Upper lobe of left lung (tissue), 6 donors: ENCODE measurements around the gene ARTN. TPM values are rescaled to one million over a fixed set of nuclear protein-coding genes. Genes with fewer than 3 reads are reported as not detected.

Experiments
- ATAC-seq, 2 donors: fragments of 200-7000 bp; cut with Tn5 transposase; one replicate each; pipeline ENCODE4 v1.9.1; 2022; ENCODE audit warnings: mild to moderate bottlenecking in 2 of 2, moderate library complexity in 2 of 2; ENCODE audit not compliant: low FRiP score in 2 of 2
- DNase-seq, 2 donors: peaks; one replicate each; pipeline ENCODE4 v3.0.0-alpha.2; 2019 to 2020
- H3K27ac ChIP-seq, 4 donors: fragments of 200-600 bp; sonication (generic); one replicate each; pipeline ENCODE4 v1.5.1; 2016 to 2019
- H3K27me3 ChIP-seq, 4 donors: fragments of 200-600 bp; sonication (generic); one replicate each; pipeline ENCODE4 v1.5.1; 2017 to 2019
- H3K36me3 ChIP-seq, 4 donors: fragments of 200-600 bp; sonication (generic); one replicate each; pipeline ENCODE4 v1.5.1; 2016 to 2019
- H3K4me1 ChIP-seq, 4 donors: fragments of 200-600 bp; sonication (generic); one replicate each; pipeline ENCODE4 v1.5.1; 2018 to 2019
- H3K4me3 ChIP-seq, 4 donors: fragments of 200-600 bp; sonication (generic); one replicate each; pipeline ENCODE4 v1.5.1; 2017 to 2019; ENCODE audit warnings: mild to moderate bottlenecking in 2 of 4, moderate library complexity in 1 of 4
- H3K9me3 ChIP-seq, 4 donors: fragments of 200-600 bp; sonication (generic); one replicate each; pipeline ENCODE4 v1.5.1; 2018 to 2019
- CTCF ChIP-seq, 6 experiments: fragments of 450-650 bp in 4 of 6; fragments of 200-600 bp in 2 of 6; sonication (generic) in 2 of 6; IDR thresholded peaks; one replicate each; pipeline ENCODE4 v1.5.1; 2016 to 2019; ENCODE audit warnings: antibody characterized with exemption in 6 of 6
- EP300 ChIP-seq, 4 donors: sonication (generic); formaldehyde crosslinking; IDR thresholded peaks; one replicate each; pipeline ENCODE4 v1.5.1; 2017; ENCODE audit warnings: antibody characterized with exemption in 4 of 4, control low read depth in 2 of 4
- POLR2A ChIP-seq, 4 donors: fragments of 450-650 bp; IDR thresholded peaks; one replicate each; pipeline ENCODE4 v1.5.1; 2016 to 2017; ENCODE audit warnings: antibody characterized with exemption in 4 of 4, mild to moderate bottlenecking in 2 of 4
- POLR2AphosphoS5 ChIP-seq, 2 donors: sonication (generic); formaldehyde crosslinking; IDR thresholded peaks; one replicate each; pipeline ENCODE4 v1.5.1; 2017; ENCODE audit warnings: antibody characterized with exemption in 2 of 2
- WGBS, 2 donors: methylation state at CpG; one replicate each; pipeline ENCODE4 v1.1.5; 2017 to 2018; 5-methylcytosine and 5-hydroxymethylcytosine counted together
- total RNA-seq, 6 donors: library from RNA; depleted of rRNA in 4 of 6; stranded (reverse); fragments of >200 nt in 4 of 6; gene quantifications; one replicate each; pipeline versions ENCODE4 v1.1.0 to v1.2.1, GENCODE V29; 2016 to 2021
- donor health status: DM: no; HTN: no; CAD: no; lungs with moderate emphysema.
- donor health status: DM: no; HTN: yes; CAD: no; lungs with severe emphysema.

Gene ARTN
- total RNA-seq, 6 donors from 2014 or later = 1.0 to 5.2 (median 1.1) TPM; not detected in 3

DNA sequence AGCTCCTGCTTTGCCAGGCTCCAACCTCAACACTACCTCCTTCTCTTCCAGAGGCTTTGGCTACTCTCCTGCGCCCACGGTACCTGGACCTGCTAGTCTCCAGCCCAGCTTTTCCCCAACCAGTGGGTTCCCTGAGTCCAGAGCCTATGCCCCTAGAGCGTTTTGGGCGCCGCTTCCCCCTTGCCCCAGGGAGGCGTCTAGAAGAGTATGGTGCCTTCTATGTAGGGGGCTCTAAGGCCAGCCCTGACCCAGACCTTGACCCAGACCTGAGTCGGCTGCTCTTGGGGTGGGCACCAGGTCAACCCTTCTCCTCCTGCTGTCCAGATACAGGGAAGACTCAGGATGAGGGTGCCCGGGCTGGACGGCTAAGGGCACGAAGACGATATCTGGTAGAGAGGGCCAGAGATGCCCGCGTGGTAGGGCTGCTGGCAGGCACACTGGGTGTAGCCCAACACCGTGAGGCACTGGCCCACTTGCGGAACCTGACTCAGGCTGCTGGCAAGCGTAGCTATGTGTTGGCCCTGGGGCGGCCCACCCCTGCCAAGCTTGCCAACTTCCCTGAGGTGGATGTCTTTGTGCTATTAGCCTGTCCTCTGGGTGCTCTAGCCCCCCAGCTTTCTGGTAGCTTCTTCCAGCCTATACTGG is 37.9 kb downstream of the ARTN start:
- H3K27ac ChIP-seq = no peak overlapping the region
- H3K36me3 ChIP-seq = peaks cover under 1 to 26% (median 15%) of the 10 kb centered on the region in 4 donors
- H3K4me3 ChIP-seq = no peak overlapping the region
- 98% methylated on average over 14 to 17 of the region's 17 CpGs for WGBS, 2 donors
- no peaks in the 10 kb centered on the region for H3K9me3 ChIP-seq
- no peak for DNase-seq
- TF ChIP-seq EP300 (IDR thresholded peaks at IDR 0.05) = no peak
- no peak for TF ChIP-seq POLR2AphosphoS5 (IDR thresholded peaks at IDR 0.05)
- H3K27me3 ChIP-seq = no peaks in the 10 kb centered on the region
- ATAC-seq = no peak
- H3K4me1 ChIP-seq = peaks cover 26 to 43% (median 28%) of the 10 kb centered on the region in 4 donors

GRCh38 chr1:43973981-43974442 is 40.4 kb downstream of the ARTN start:
- H3K4me3 ChIP-seq = peak overlapping the region; percentile 61 to 99 (median 80)
- TF ChIP-seq POLR2AphosphoS5 (IDR thresholded peaks at IDR 0.05) (no peak), POLR2A (IDR thresholded peaks at IDR 0.05) (no peak), EP300 (IDR thresholded peaks at IDR 0.05) (no peak), CTCF (IDR thresholded peaks at IDR 0.05) (no peak)
- no peaks in the 10 kb centered on the region for H3K27me3 ChIP-seq
- WGBS, 2 donors = 39 to 44% methylated on average over 9 of the region's 9 CpGs
- DNase-seq (no peak), ATAC-seq (no peak)
- peak overlapping the region; percentile 93 to 99 (median 94) for H3K27ac ChIP-seq
- no peaks in the 10 kb centered on the region for H3K9me3 ChIP-seq
- H3K36me3 ChIP-seq = peaks cover 4 to 36% (median 22%) of the 10 kb centered on the region in 4 donors
- H3K4me1 ChIP-seq = peaks cover 40 to 67% (median 47%) of the 10 kb centered on the region in 4 donors

DNA sequence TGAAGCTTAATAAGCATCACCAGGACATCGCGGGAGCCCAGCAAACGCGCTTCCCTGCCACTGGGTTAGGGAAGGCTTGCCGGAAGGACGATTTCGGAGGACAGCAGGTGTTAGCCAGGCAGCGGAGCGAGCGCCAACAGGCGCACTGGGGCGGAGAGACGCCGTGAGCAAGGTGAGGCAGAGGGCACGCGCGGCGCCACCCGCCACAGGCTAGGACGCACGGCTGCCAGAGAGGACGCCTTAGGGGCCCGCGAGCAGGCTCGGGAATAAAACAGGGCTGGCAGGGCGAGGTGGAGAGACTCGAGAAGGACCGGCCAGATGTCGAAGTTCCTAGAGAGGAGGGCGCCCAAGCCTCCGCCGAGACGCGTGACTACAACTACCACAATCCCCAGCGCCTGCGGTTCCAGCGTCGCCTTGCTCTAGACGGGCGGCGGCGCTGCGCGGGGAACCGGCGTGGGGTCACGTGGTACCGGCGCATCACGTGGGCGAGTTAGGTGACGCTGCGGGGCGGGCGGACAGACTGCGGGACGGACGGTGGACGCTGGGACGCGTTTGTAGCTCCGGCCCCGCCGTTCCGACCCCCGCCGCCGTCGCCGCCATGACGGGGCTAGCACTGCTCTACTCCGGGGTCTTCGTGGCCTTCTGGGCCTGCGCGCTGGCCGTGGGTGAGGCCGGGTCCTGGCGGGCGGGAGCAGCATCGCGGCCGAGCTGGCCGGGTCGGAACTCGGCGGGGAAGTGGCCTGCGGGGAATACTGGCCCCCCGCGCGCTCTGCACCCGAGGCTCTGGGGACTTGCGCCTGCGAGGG is 41.0 kb downstream of the ARTN start, which contains the start of gene ATP6V0B:
Gene ATP6V0B (plus strand): TSS at position 518 of the 806 bp plus-strand sequence. CDS start 81 bp downstream, at position 599.
- no peaks in the 10 kb centered on the region for H3K9me3 ChIP-seq
- peaks cover 4 to 36% (median 22%) of the 10 kb centered on the region in 4 donors for H3K36me3 ChIP-seq
- no peaks in the 10 kb centered on the region for H3K27me3 ChIP-seq
- 0% methylated on average over 47 to 69 of the region's 93 CpGs for WGBS, 2 donors
- peak within 1 kb of the TSS; percentile 67 to 99 (median 88) for H3K4me3 ChIP-seq
- H3K4me1 ChIP-seq = peaks cover 40 to 64% (median 49%) of the 10 kb centered on the region in 4 donors
- peak; percentile 91 to 93 for ATAC-seq
- no peak for TF ChIP-seq EP300 (IDR thresholded peaks at IDR 0.05)
- TF ChIP-seq POLR2AphosphoS5 (IDR thresholded peaks at IDR 0.05) = peak; percentile 95 to 97
- peak; percentile 2 to 82 (median 62) for TF ChIP-seq CTCF (IDR thresholded peaks at IDR 0.05)
- peak in 3 of 4 donors; percentile 90 to 99 (median 92) for TF ChIP-seq POLR2A (IDR thresholded peaks at IDR 0.05)
- DNase-seq = peak; percentile 98 to 99
- H3K27ac ChIP-seq = peak within 1 kb of the TSS; percentile 93 to 99 (median 94)

DNA sequence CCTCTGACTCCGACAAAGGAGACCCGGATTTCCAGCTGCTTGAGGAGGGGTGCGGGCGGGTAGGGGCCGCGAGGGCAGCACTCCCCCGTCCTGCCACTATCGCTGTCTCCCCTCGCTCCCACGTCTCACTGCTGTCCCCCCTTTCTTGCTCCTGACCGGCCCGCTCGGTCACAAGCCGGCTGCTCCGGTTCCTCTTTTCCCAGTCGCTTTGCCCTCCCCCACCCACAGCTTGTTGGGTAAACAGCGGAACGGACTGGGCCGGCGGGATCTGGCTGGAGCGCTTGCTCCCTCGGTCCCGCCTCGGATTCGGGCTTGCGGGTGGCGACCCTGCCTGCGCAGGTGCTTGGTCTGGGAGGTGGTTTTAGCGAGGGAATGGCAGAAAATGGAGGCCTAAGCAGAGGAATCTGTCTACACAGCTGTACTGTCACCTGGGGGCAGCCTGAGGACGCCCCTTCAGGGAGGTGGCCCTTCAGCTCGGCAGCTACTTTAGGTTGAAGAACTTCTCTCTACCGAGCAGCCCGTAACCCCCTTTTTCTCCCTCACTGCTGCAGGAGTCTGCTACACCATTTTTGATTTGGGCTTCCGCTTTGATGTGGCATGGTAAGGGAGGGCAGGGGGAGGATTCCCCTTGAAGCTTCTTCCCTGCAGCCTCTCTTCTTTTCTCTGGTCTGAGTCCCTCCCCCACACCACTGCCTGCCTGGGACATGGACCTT is 41.8 kb downstream of the ARTN start:
- 2 to 8% methylated on average over 18 to 34 of the region's 34 CpGs for WGBS, 2 donors
- ATAC-seq (peak; percentile 34 to 66), DNase-seq (peak in 1 of 2 donors; percentile 83)
- Histone ChIP-seq H3K9me3 (no peaks in the 10 kb centered on the region), H3K4me1 (peaks cover 45 to 66% (median 53%) of the 10 kb centered on the region in 4 donors), H3K36me3 (peaks cover 4 to 36% (median 22%) of the 10 kb centered on the region in 4 donors), H3K4me3 (peak overlapping the region; percentile 67 to 99 (median 88)), H3K27me3 (no peaks in the 10 kb centered on the region), H3K27ac (peak overlapping the region; percentile 93 to 99 (median 94))
- peak in 1 of 6 experiments; percentile 4 for TF ChIP-seq CTCF (IDR thresholded peaks at IDR 0.05)
- TF ChIP-seq POLR2A (IDR thresholded peaks at IDR 0.05) = no peak
- no peak for TF ChIP-seq EP300 (IDR thresholded peaks at IDR 0.05)
- no peak for TF ChIP-seq POLR2AphosphoS5 (IDR thresholded peaks at IDR 0.05)
